ENCODE measurements around the gene GPC3. TPM values are rescaled to one million over a fixed set of nuclear protein-coding genes. Genes with fewer than 3 reads are reported as not detected.

Gene GPC3
- total RNA-seq, 2 experiments from 2014 or later: 0.40 to 0.72 TPM

DNA sequence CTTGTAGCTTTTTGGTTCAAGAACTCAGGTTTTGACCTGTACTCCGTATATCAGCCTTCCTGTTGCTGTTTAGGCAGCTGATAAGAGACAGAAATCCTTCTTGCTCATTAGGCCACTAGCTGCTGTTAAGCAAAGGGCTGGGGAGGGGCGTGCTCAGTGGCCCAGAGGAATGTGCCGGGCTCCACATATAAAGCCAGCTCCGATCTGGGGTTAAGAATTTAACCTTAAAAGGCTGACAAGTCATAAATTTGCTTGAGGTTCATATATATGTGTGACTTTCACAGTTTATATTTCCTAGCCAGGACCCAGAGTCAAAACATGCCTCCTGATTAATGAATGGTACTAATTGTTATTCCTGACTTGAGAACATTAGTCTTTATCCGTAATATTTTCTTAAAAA lies 15.3 kb downstream of the GPC3 start:
- POLR2A ChIA-PET: no interaction called here
- Mint-ChIP-seq H3K4me3 (no peak overlapping the region), H3K27ac (no peak overlapping the region), H3K27me3 (peaks cover 11% of the 10 kb centered on the region), H3K4me1 (no peaks in the 10 kb centered on the region), H3K36me3 (peaks cover 1% of the 10 kb centered on the region), H3K9me3 (no peaks in the 10 kb centered on the region)
- no peak for DNase-seq
- no peak for ATAC-seq (ENCODE audit: low read depth)

DNA sequence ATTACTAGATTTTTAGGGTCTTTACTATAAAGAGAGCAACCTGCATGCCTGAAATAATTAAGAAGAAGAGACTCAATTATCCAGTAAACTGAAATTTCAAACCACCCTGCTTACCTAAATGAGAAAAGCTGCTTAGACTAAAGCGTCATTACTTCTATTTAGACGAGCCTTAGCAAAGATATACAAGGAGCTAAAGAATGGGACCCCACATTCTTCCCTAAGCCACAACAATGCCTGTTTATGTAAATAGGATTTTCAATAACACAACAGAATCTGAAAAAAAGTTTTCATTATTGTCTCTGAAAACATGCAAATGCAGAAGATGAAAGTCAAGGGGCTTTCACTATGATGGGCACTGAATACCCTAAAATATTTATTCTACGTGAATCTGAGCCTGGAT lies 16.2 kb downstream of the GPC3 start:
- no peaks in the 10 kb centered on the region for H3K9me3 Mint-ChIP-seq
- H3K27me3 Mint-ChIP-seq: peaks cover 9% of the 10 kb centered on the region
- DNase-seq (no peak), ATAC-seq (ENCODE audit: low read depth) (no peak)
- peaks cover 1% of the 10 kb centered on the region for H3K36me3 Mint-ChIP-seq
- no peaks in the 10 kb centered on the region for H3K4me1 Mint-ChIP-seq
- POLR2A ChIA-PET: no interaction called here
- H3K27ac Mint-ChIP-seq: no peak overlapping the region
- no peak overlapping the region for H3K4me3 Mint-ChIP-seq

DNA sequence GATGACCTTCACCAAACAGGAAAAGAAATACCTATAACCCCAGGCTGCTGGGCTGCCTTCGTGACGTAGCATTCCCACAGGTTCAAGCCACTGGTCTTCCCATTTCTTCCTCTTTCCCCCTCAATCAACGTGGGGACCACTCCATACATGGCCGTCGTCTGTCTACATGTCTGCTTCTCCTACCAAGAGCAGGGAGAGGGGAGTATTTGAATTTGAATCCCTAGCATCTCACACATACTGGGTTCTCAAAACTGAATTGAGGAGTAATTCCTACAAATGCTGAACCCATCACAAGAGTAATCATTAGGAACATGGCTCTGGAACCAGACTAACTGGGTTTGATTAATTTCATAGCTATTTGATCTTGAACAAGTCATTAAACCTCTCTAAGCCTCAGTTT lies 17.3 kb downstream of the GPC3 start:
- Mint-ChIP-seq H3K9me3 (peaks cover 2% of the 10 kb centered on the region), H3K27ac (no peak overlapping the region), H3K36me3 (peaks cover 1% of the 10 kb centered on the region), H3K4me1 (no peaks in the 10 kb centered on the region), H3K4me3 (no peak overlapping the region), H3K27me3 (peaks cover 9% of the 10 kb centered on the region)
- POLR2A ChIA-PET: no interaction called here
- ATAC-seq (ENCODE audit: low read depth) (no peak), DNase-seq (no peak)

DNA sequence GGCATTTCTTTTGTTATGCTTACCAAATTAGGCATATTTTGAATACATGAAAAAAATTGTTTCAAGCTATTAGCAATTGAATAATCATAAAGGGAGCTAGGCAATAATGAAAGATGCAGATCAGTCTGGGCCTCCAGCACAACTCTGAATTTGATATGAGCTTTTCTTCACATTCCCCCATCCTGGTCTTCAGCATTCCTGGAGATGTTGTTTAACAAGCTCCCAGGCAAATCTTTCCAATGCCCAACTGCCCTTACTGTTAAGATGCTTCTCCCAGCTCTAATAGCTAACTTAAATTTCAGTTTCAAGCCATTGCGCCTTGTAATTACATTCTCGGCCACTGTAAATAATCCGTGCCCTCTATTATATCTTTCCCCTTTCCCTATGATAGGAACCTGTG lies 19.2 kb downstream of the GPC3 start:
- H3K4me3 Mint-ChIP-seq: no peak overlapping the region
- H3K36me3 Mint-ChIP-seq: peaks cover 1% of the 10 kb centered on the region
- no peaks in the 10 kb centered on the region for H3K4me1 Mint-ChIP-seq
- DNase-seq (no peak), ATAC-seq (ENCODE audit: low read depth) (no peak)
- no peak overlapping the region for H3K27ac Mint-ChIP-seq
- POLR2A ChIA-PET: no interaction called here
- H3K9me3 Mint-ChIP-seq: peaks cover 3% of the 10 kb centered on the region
- peaks cover 5% of the 10 kb centered on the region for H3K27me3 Mint-ChIP-seq

- Mint-ChIP-seq H3K9me3 (peaks cover 3% of the 10 kb centered on the region), H3K36me3 (peaks cover 1% of the 10 kb centered on the region), H3K4me3 (no peak overlapping the region), H3K27ac (no peak overlapping the region), H3K4me1 (no peaks in the 10 kb centered on the region), H3K27me3 (peaks cover 2% of the 10 kb centered on the region)
- ATAC-seq (ENCODE audit: low read depth) (no peak), DNase-seq (no peak)
- POLR2A ChIA-PET: no interaction called here
Measured at GRCh38 chrX:133965321-133965720, 20.1 kb downstream of the GPC3 start.

- no peaks in the 10 kb centered on the region for H3K27me3 Mint-ChIP-seq
- no peaks in the 10 kb centered on the region for H3K4me1 Mint-ChIP-seq
- no peak overlapping the region for H3K27ac Mint-ChIP-seq
- POLR2A ChIA-PET: no interaction called here
- no peak for ATAC-seq (ENCODE audit: low read depth)
- no peak overlapping the region for H3K4me3 Mint-ChIP-seq
- no peak for DNase-seq
- peaks cover 1% of the 10 kb centered on the region for H3K36me3 Mint-ChIP-seq
- H3K9me3 Mint-ChIP-seq: peaks cover 3% of the 10 kb centered on the region
Measured at GRCh38 chrX:133961046-133961445, 24.3 kb downstream of the GPC3 start.

GRCh38 chrX:133959972-133960371 lies 25.4 kb downstream of the GPC3 start:
- Mint-ChIP-seq H3K27me3 (no peaks in the 10 kb centered on the region), H3K4me1 (no peaks in the 10 kb centered on the region), H3K27ac (no peak overlapping the region), H3K36me3 (peaks cover 2% of the 10 kb centered on the region), H3K4me3 (no peak overlapping the region), H3K9me3 (peaks cover 5% of the 10 kb centered on the region)
- DNase-seq: no peak
- POLR2A ChIA-PET: no interaction called here
- ATAC-seq (ENCODE audit: low read depth): no peak

- H3K27me3 Mint-ChIP-seq: no peaks in the 10 kb centered on the region
Measured at GRCh38 chrX:133958997-133959688, 26.3 kb downstream of the GPC3 start.

DNA sequence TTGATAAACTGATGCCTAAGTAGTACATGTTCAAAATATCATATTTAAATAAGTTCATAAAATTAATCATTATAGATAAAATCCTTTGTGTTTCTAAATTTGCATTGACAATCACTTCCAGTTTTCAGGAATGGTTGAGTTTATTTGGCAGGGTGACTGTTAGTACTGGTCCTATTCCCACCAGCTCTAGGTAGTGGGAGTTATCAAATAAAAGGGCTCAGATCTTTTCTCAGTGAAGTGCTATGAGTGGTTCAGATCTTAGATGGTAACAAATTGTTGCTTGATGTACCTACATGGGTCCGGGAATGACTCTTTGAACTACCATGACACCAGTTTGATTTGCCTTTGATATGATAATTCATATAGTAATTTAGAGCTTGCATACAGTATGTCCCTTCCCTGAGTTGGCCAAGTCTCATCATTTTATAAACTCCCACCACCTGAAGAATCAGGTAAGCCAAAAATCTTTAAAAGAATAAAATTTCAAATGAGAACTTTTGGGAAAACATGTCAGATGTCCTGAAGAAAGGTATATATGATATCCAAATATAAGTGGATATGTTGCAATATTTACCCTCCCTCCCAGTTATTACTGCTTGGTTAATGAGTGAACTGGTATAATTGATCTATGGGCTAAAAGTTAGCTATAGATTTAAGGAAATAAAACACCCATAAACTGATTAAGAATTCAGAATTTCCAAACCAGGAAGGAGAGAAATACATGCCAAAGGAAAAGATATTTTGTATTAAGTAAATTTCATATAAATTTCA lies 28.6 kb downstream of the GPC3 start:
- no peak overlapping the region for H3K4me3 Mint-ChIP-seq
- peaks cover 2% of the 10 kb centered on the region for H3K36me3 Mint-ChIP-seq
- no peak for DNase-seq
- no peaks in the 10 kb centered on the region for H3K4me1 Mint-ChIP-seq
- H3K27me3 Mint-ChIP-seq: no peaks in the 10 kb centered on the region
- H3K9me3 Mint-ChIP-seq: peaks cover 3% of the 10 kb centered on the region
- no peak overlapping the region for H3K27ac Mint-ChIP-seq
- POLR2A ChIA-PET: no interaction called here
- no peak for ATAC-seq (ENCODE audit: low read depth)

More at GRCh38 chrX:133958997-133959688, 26.3 kb downstream of the GPC3 start:
- no peak for DNase-seq
- Mint-ChIP-seq H3K9me3 (peaks cover 5% of the 10 kb centered on the region), H3K4me3 (no peak overlapping the region), H3K27ac (no peak overlapping the region), H3K4me1 (no peaks in the 10 kb centered on the region), H3K36me3 (peaks cover 2% of the 10 kb centered on the region)
- POLR2A ChIA-PET: no interaction called here
- ATAC-seq (ENCODE audit: low read depth): no peak

- H3K27me3 Mint-ChIP-seq: no peaks in the 10 kb centered on the region
- no peak overlapping the region for H3K4me3 Mint-ChIP-seq
- POLR2A ChIA-PET: no interaction called here
- no peak for DNase-seq
- H3K4me1 Mint-ChIP-seq: no peaks in the 10 kb centered on the region
- no peak overlapping the region for H3K27ac Mint-ChIP-seq
- no peak for ATAC-seq (ENCODE audit: low read depth)
- peaks cover 2% of the 10 kb centered on the region for H3K36me3 Mint-ChIP-seq
- peaks cover 2% of the 10 kb centered on the region for H3K9me3 Mint-ChIP-seq
Measured at GRCh38 chrX:133953785-133954355, 31.5 kb downstream of the GPC3 start.

- no peaks in the 10 kb centered on the region for H3K4me1 Mint-ChIP-seq
- POLR2A ChIA-PET: no interaction called here
Measured at GRCh38 chrX:133953078-133953477, 32.3 kb downstream of the GPC3 start.

DNA sequence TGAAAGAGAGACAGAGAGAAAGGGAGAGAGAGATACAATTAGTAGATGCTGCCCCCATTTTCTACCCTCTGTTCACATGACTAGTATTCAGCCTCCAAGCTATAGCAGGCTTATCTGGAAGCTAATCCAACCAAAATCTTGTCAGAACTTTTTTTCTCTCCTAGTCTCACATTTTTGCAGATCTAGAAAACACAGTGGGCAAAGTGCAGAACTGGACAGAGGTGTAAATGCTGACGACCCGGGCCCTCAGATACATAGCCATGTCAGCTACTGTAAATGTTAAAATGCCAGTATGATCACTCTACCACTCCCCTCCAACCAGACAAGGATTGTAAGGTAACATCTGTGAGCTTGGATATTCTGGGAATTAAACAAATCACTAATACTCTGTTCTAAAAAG lies 34.3 kb downstream of the GPC3 start:
- H3K4me3 Mint-ChIP-seq: no peak overlapping the region
- no peak overlapping the region for H3K27ac Mint-ChIP-seq
- ATAC-seq (ENCODE audit: low read depth): no peak
- peaks cover 2% of the 10 kb centered on the region for H3K36me3 Mint-ChIP-seq
- no peaks in the 10 kb centered on the region for H3K27me3 Mint-ChIP-seq
- POLR2A ChIA-PET: no interaction called here
- no peaks in the 10 kb centered on the region for H3K4me1 Mint-ChIP-seq
- H3K9me3 Mint-ChIP-seq: peaks cover 2% of the 10 kb centered on the region
- DNase-seq: no peak

More at GRCh38 chrX:133953078-133953477, 32.3 kb downstream of the GPC3 start:
- no peak overlapping the region for H3K27ac Mint-ChIP-seq
- no peak for ATAC-seq (ENCODE audit: low read depth)
- DNase-seq: no peak
- H3K27me3 Mint-ChIP-seq: no peaks in the 10 kb centered on the region
- H3K4me3 Mint-ChIP-seq: no peak overlapping the region
- peaks cover 2% of the 10 kb centered on the region for H3K36me3 Mint-ChIP-seq
- H3K9me3 Mint-ChIP-seq: peaks cover 2% of the 10 kb centered on the region

- POLR2A ChIA-PET: no interaction called here
- DNase-seq: no peak
- Mint-ChIP-seq H3K4me3 (no peak overlapping the region), H3K36me3 (peaks cover under 1% of the 10 kb centered on the region), H3K9me3 (peaks cover under 1% of the 10 kb centered on the region), H3K27ac (no peak overlapping the region), H3K4me1 (no peaks in the 10 kb centered on the region), H3K27me3 (no peaks in the 10 kb centered on the region)
- ATAC-seq (ENCODE audit: low read depth): no peak
Measured at GRCh38 chrX:133950214-133950613, 35.2 kb downstream of the GPC3 start.

DNA sequence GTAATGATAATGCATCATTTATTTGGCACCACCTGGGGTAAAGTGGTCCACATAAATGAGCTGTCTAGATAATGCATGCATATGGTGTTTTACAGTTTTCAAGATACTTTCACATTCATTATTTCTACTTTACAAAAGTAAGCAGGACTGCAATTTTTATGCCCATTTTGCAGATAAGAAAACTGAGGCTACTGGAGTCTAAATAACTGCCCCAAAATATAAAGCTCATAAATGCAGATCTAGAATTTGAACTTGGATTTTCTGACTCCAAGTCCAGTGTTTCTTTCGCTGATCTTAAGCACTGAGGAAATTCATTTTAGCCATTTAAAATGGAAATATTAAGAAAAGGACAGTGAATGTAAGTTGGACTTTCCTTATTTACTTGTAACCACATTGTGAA lies 36.5 kb downstream of the GPC3 start:
- POLR2A ChIA-PET: no interaction called here
- Mint-ChIP-seq H3K4me3 (no peak overlapping the region), H3K36me3 (no peaks in the 10 kb centered on the region), H3K27me3 (no peaks in the 10 kb centered on the region), H3K27ac (no peak overlapping the region), H3K9me3 (no peaks in the 10 kb centered on the region), H3K4me1 (no peaks in the 10 kb centered on the region)
- ATAC-seq (ENCODE audit: low read depth) (no peak), DNase-seq (no peak)

All from activated naive CD8-positive, alpha-beta T cell treated with anti-CD3 and anti-CD28 coated beads, Interleukin-2, amount 10 ng/mL, durations not matched to agents 7 days and 5 days (primary cell).